Epithelial cell of esophagus (primary cell): ENCODE data around the gene ACSL4.
"Not testable (repeated sequence)": the region's sequence is repeated elsewhere in the genome, so short reads cannot be mapped to it uniquely, and the experiment has no call there.

Source experiments
- DNase-seq: peaks from one replicate; pipeline ENCODE4 v3.0.0; 2010; ENCODE audit warnings: low read depth
- H3K4me3 ChIP-seq: 2 replicates; pipeline ENCODE4 v1.5.1; 2011; ENCODE audit warnings: mild to moderate bottlenecking, low read length, control low read depth
- TF ChIP-seq, protein P1 (sequence below): IDR thresholded peaks from 2 replicates; pipeline ENCODE4 v1.5.1; 2011; ENCODE audit warnings: low read depth, mild to moderate bottlenecking, low read length, control low read depth, inconsistent platforms; ENCODE audit not compliant: insufficient read depth; ENCODE audit errors: missing control alignments

Gene ACSL4

DNA sequence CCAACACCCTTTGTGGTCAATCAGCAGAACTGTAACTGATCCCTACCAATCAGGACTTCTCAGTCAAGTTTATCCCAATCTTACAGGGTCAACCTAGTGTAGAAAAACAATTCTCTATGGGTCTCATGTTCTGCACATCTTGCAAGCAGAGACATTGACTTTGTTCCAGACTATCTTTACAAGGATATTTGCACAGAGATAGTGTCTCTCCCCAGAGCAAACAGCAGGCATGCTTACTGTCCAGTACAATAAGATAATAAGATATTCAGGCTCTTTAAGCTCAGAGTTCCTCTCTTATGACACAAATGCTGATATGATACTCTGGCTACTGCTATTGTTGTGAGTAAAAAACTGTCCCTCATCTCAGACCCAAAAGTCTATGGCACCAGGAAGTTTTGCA is 53.2 kb downstream of the ACSL4 start:
- no peak for DNase-seq
- TF ChIP-seq, protein P1, sequence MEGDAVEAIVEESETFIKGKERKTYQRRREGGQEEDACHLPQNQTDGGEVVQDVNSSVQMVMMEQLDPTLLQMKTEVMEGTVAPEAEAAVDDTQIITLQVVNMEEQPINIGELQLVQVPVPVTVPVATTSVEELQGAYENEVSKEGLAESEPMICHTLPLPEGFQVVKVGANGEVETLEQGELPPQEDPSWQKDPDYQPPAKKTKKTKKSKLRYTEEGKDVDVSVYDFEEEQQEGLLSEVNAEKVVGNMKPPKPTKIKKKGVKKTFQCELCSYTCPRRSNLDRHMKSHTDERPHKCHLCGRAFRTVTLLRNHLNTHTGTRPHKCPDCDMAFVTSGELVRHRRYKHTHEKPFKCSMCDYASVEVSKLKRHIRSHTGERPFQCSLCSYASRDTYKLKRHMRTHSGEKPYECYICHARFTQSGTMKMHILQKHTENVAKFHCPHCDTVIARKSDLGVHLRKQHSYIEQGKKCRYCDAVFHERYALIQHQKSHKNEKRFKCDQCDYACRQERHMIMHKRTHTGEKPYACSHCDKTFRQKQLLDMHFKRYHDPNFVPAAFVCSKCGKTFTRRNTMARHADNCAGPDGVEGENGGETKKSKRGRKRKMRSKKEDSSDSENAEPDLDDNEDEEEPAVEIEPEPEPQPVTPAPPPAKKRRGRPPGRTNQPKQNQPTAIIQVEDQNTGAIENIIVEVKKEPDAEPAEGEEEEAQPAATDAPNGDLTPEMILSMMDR: no peak
- no peak overlapping the region for H3K4me3 ChIP-seq

DNA sequence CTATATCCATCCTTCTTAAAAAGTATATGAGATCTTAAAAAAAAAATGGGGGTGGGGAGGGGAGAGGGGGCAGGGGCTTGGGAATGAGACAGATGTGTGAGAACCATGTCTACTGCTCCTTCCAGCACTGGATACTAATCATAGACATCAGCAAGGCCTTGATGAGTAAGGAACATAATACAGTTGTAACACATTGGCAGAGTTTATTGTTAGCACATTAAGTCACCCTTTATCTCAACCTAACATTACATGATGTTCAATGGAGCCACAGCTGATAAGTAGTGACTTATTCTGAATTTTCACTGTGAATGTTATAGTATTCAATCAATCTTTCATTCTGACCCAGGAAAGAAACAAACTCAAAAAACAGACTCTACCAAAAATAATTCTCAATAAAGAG is 60.8 kb downstream of the ACSL4 start:
- no peak for DNase-seq
- H3K4me3 ChIP-seq: no peak overlapping the region
- TF ChIP-seq, protein P1: no peak

GRCh38 chrX:109671170-109671569 is 61.9 kb downstream of the ACSL4 start:
- H3K4me3 ChIP-seq, DNase-seq: not testable (repeated sequence)

DNA sequence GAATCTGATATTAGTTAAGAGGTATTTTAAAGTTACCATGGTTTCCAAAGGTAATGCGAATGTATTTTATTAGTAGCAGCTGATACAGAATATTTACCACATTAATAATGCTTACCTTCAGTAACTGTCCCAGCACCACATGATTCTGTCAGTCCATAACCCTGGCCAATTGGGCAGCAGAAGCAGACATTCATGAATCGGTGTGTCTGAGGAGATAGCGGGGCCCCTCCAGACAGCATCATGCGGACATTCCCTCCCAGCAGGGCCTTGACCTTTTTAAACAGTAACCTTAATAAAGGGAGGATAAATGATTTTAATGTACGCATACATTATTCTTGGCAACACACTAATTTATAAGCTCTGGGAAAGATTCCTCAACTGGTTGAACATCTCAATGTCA is 65.1 kb downstream of the ACSL4 start:
- no peak for DNase-seq
- no peak overlapping the region for H3K4me3 ChIP-seq
- TF ChIP-seq, protein P1: no peak

DNA sequence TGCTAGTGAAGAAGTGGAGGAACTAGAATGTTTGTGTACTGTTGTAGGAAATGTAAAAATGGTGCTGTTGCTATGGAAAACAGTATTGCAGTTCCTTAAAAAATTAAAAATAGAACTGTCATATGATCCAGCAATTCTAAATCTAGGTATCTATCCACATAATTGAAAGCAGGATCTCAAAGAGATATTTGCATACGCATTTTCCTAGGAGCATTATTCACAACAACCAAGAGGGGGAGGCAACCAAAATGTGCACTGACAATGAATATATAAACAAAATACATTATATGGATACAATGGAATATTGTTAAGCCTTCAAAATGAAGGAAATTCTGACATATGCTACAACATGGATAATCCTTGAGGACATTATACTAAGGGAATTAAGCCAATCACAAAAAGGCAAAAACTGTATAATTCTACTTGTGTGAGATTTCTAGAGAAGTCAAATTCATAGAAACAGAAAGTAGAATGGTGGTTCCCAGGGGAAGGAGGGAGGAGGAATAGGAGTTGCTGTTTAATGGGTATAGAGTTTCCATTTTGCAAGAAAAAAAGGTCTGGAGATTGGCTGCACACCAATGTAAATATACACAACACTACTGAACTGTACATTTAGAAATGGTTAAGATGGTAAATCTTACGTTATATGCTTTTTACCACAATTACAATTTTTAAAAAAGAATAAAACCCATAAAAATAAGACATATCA is 72.5 kb downstream of the ACSL4 start:
- DNase-seq: no peak
- H3K4me3 ChIP-seq: no peak overlapping the region
- TF ChIP-seq, protein P1: no peak

- H3K4me3 ChIP-seq: no peak overlapping the region
- no peak for DNase-seq
- TF ChIP-seq, protein P1: no peak
Measured at GRCh38 chrX:109658391-109658790, 74.7 kb downstream of the ACSL4 start.

- not testable (repeated sequence) for DNase-seq, H3K4me3 ChIP-seq
Measured at GRCh38 chrX:109657364-109657763, 75.7 kb downstream of the ACSL4 start.

GRCh38 chrX:109656774-109657173 is 76.3 kb downstream of the ACSL4 start:
- DNase-seq: no peak
- H3K4me3 ChIP-seq: no peak overlapping the region
- TF ChIP-seq, protein P1: no peak
